Hippocampal formation (tissue), 2 donors: ENCODE measurements around the gene CHRNB1.

ENCODE experiments used
- DNase-seq, 2 donors: peaks; one replicate each; lab custom pipeline; 2025; lab: John Stamatoyannopoulos, UW

Gene CHRNB1

GRCh38 chr17:7437950-7438614, 6.8 kb upstream of the CHRNB1 start:
- DNase-seq: peak; percentile 17 to 54

GRCh38 chr17:7438656-7439460, 6.0 kb upstream of the CHRNB1 start:
- DNase-seq: no peak

- DNase-seq: no peak
These were observed 5.3 kb upstream of the CHRNB1 start, which contains the start of gene FGF11 for GRCh38 chr17:7439462-7440112. TSS of gene FGF11 (plus strand) at chr17:7439512. CDS start at chr17:7439621, 109 bp downstream.

GRCh38 chr17:7440113-7440833, 4.6 kb upstream of the CHRNB1 start:
- peak in 1 of 2 donors; percentile 15 for DNase-seq

- DNase-seq: no peak
These were observed 4.0 kb upstream of the CHRNB1 start for GRCh38 chr17:7440834-7441195.

- no peak for DNase-seq
These were observed 3.6 kb upstream of the CHRNB1 start for GRCh38 chr17:7441266-7441665.

GRCh38 chr17:7442142-7442541, 2.7 kb upstream of the CHRNB1 start:
- no peak for DNase-seq

- no peak for DNase-seq
These were observed 1.1 kb upstream of the CHRNB1 start for GRCh38 chr17:7443499-7444485.

- no peak for DNase-seq
These were observed 733 bp downstream of the CHRNB1 start for GRCh38 chr17:7445619-7445968.

GRCh38 chr17:7448461-7448860, 3.6 kb downstream of the CHRNB1 start:
- DNase-seq: no peak

- DNase-seq: no peak
These were observed 15.2 kb downstream of the CHRNB1 start for GRCh38 chr17:7459961-7460545.

- no peak for DNase-seq
These were observed 16.2 kb downstream of the CHRNB1 start for GRCh38 chr17:7460850-7461660.

- no peak for DNase-seq
These were observed 17.9 kb downstream of the CHRNB1 start for GRCh38 chr17:7462474-7463371.

- no peak for DNase-seq
These were observed 18.5 kb downstream of the CHRNB1 start for GRCh38 chr17:7463372-7463846.

GRCh38 chr17:7464081-7464480, 19.2 kb downstream of the CHRNB1 start:
- no peak for DNase-seq

GRCh38 chr17:7465597-7466275, 20.9 kb downstream of the CHRNB1 start:
- DNase-seq: no peak

GRCh38 chr17:7466318-7466638, 21.4 kb downstream of the CHRNB1 start:
- no peak for DNase-seq
